PFSK-1 (cell line): ENCODE measurements around the gene ACAP3.

Experiments
- FOXP2 ChIP-seq: optimal IDR thresholded peaks from 2 replicates; pipeline ENCODE3; 2011; ENCODE audit warnings: borderline replicate concordance, control low read depth, inconsistent platforms; ENCODE audit not compliant: insufficient read depth; ENCODE audit errors: extremely low read length, extremely low read depth
- POLR2AphosphoS5 ChIP-seq: IDR thresholded peaks from 2 replicates; pipeline ENCODE4 v1.6.1; 2012; ENCODE audit warnings: low read depth, mild to moderate bottlenecking, control low read depth, low read length, moderate library complexity
- SIN3A ChIP-seq: IDR thresholded peaks from 2 replicates; pipeline ENCODE4 v1.6.1; 2012; ENCODE audit warnings: mild to moderate bottlenecking, low read length, moderate library complexity, borderline replicate concordance; ENCODE audit not compliant: insufficient read depth
- TAF1 ChIP-seq: IDR thresholded peaks from 2 replicates; pipeline ENCODE4 v1.6.1; 2012; ENCODE audit warnings: low read length, control low read depth, borderline replicate concordance; ENCODE audit not compliant: insufficient read depth
- TF ChIP-seq, protein P1 (sequence below), 2 experiments: IDR thresholded peaks; 2 replicates each; pipeline versions ENCODE4 v1.6.1 to v1.8.0; 2011 to 2012; ENCODE audit warnings: low read depth in 2 of 2, low read length in 2 of 2, control low read depth in 1 of 2, inconsistent platforms in 1 of 2, mild to moderate bottlenecking in 1 of 2, moderate library complexity in 1 of 2; ENCODE audit not compliant: insufficient read depth in 1 of 2

- TF ChIP-seq POLR2AphosphoS5 (no peak), FOXP2 (no peak), TAF1 (no peak), SIN3A (no peak)
- TF ChIP-seq, protein P1, sequence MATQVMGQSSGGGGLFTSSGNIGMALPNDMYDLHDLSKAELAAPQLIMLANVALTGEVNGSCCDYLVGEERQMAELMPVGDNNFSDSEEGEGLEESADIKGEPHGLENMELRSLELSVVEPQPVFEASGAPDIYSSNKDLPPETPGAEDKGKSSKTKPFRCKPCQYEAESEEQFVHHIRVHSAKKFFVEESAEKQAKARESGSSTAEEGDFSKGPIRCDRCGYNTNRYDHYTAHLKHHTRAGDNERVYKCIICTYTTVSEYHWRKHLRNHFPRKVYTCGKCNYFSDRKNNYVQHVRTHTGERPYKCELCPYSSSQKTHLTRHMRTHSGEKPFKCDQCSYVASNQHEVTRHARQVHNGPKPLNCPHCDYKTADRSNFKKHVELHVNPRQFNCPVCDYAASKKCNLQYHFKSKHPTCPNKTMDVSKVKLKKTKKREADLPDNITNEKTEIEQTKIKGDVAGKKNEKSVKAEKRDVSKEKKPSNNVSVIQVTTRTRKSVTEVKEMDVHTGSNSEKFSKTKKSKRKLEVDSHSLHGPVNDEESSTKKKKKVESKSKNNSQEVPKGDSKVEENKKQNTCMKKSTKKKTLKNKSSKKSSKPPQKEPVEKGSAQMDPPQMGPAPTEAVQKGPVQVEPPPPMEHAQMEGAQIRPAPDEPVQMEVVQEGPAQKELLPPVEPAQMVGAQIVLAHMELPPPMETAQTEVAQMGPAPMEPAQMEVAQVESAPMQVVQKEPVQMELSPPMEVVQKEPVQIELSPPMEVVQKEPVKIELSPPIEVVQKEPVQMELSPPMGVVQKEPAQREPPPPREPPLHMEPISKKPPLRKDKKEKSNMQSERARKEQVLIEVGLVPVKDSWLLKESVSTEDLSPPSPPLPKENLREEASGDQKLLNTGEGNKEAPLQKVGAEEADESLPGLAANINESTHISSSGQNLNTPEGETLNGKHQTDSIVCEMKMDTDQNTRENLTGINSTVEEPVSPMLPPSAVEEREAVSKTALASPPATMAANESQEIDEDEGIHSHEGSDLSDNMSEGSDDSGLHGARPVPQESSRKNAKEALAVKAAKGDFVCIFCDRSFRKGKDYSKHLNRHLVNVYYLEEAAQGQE (IDR thresholded peaks at IDR 0.05; ENCODE audit: insufficient read depth in 1 of 2, low read depth in 2 of 2, low read length in 2 of 2): no peak
Observed at GRCh38 chr1:1279028-1279427, 28.7 kb downstream of the ACAP3 start.
